ENCODE measurements around the gene ZNF786.

DNA sequence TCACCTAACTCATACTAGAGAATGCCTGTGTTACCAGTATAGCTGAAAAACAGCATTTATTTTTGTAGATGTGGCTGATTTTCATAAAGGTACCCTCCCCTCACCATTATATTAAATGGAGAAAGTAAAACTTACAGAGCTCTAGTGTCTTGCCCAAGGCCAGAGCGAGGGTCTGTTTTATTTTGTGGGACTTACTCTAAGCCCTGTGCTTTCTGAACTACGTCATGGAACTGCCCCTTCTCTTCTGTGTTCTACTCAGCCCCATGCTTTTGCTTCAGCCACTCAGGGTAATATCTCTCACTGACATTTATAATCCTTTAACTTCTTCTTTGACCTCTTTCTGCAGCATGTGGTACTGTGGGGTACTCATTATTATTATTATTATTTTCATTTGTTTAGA lies 10.3 kb upstream of the ZNF786 start:
- no peak for TF ChIP-seq POLR2A (IDR thresholded peaks at IDR 0.05)
- TF ChIP-seq, protein P1, sequence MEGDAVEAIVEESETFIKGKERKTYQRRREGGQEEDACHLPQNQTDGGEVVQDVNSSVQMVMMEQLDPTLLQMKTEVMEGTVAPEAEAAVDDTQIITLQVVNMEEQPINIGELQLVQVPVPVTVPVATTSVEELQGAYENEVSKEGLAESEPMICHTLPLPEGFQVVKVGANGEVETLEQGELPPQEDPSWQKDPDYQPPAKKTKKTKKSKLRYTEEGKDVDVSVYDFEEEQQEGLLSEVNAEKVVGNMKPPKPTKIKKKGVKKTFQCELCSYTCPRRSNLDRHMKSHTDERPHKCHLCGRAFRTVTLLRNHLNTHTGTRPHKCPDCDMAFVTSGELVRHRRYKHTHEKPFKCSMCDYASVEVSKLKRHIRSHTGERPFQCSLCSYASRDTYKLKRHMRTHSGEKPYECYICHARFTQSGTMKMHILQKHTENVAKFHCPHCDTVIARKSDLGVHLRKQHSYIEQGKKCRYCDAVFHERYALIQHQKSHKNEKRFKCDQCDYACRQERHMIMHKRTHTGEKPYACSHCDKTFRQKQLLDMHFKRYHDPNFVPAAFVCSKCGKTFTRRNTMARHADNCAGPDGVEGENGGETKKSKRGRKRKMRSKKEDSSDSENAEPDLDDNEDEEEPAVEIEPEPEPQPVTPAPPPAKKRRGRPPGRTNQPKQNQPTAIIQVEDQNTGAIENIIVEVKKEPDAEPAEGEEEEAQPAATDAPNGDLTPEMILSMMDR (IDR thresholded peaks at IDR 0.05) = no peak

All from vagina (tissue), 2 donors.